H1 (cell line): ENCODE results near the gene RFNG. TPM values are rescaled to one million over a fixed set of nuclear protein-coding genes. Genes with fewer than 3 reads are reported as not detected.

Source experiments
- HDAC2 ChIP-seq, 2 experiments: fragments of 300-600 bp in 1 of 2; sonication (generic) in 1 of 2; IDR thresholded peaks; 2 replicates each; pipeline ENCODE4 v1.6.1; 2011 to 2012; ENCODE audit warnings: low read depth in 2 of 2, low read length in 2 of 2, mild to moderate bottlenecking in 2 of 2, moderate library complexity in 2 of 2, borderline replicate concordance in 1 of 2, inconsistent platforms in 1 of 2
- KDM5A ChIP-seq: fragments of 200-600 bp; IDR thresholded peaks from 2 replicates; pipeline ENCODE4 v1.7.1; 2012; ENCODE audit warnings: mild to moderate bottlenecking, low read length, inconsistent platforms, mixed read lengths
- POU5F1 ChIP-seq: IDR thresholded peaks from 2 replicates; pipeline ENCODE4 v1.6.1; 2011; ENCODE audit warnings: low read depth, mild to moderate bottlenecking, low read length, moderate library complexity
- polyA plus RNA-seq, 7 experiments: library from polyadenylated mRNA; depleted of rRNA in 3 of 7; stranded (reverse) in 5 of 7; unstranded in 2 of 7; fragments of >200 nt in 5 of 7; fragments of 200-250 nt in 2 of 7; gene quantifications; 1 replicate in 5 of 7; 2 replicates in 1 of 7; 4 replicates in 1 of 7; pipeline versions ENCODE4 v1.2.1 to v1.2.3, GENCODE V29; 2011 to 2013; ENCODE audit warnings: missing spikeins in 2 of 7, mixed read lengths in 2 of 7
- total RNA-seq: library from RNA; stranded (reverse); fragmentation: NEBNext Ultra II Directional; extraction: Animal tissue kit (Norgen Biotek cat#: 25700); gene quantifications from 2 replicates; pipeline ENCODE4 v1.2.1, GENCODE V29; 2021
- TF ChIP-seq, protein P1 (sequence below): IDR thresholded peaks from 2 replicates; pipeline ENCODE4 v1.6.1; 2012; ENCODE audit warnings: low read length, inconsistent platforms

RFNG gene
- total and polyA plus RNA-seq, 2 of the 8 experiments (the other 6 are each of a cell fraction or from before 2014, with no cell fraction given) = 26.7 to 28.4 TPM

GRCh38 chr17:82034371-82035011 lies 17.1 kb downstream of the RFNG start (continued):
- TF ChIP-seq, protein P1, sequence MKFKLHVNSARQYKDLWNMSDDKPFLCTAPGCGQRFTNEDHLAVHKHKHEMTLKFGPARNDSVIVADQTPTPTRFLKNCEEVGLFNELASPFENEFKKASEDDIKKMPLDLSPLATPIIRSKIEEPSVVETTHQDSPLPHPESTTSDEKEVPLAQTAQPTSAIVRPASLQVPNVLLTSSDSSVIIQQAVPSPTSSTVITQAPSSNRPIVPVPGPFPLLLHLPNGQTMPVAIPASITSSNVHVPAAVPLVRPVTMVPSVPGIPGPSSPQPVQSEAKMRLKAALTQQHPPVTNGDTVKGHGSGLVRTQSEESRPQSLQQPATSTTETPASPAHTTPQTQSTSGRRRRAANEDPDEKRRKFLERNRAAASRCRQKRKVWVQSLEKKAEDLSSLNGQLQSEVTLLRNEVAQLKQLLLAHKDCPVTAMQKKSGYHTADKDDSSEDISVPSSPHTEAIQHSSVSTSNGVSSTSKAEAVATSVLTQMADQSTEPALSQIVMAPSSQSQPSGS = no peak
- TF ChIP-seq POU5F1 = no peak
- TF ChIP-seq HDAC2 (IDR thresholded peaks at IDR 0.05; ENCODE audit: borderline replicate concordance in 1 of 2, low read depth in 2 of 2, low read length in 2 of 2) = no peak
- no peak for TF ChIP-seq KDM5A
- TF ChIP-seq, all 59 proteins: peak for 3
